SH-SY5Y (cell line): ENCODE data around the gene NAA60.

Experiments
- GATA2 ChIP-seq: IDR thresholded peaks from 2 replicates; pipeline ENCODE4 v1.6.1; 2011; ENCODE audit warnings: mild to moderate bottlenecking, low read depth, low read length
- GATA3 ChIP-seq: IDR thresholded peaks from 2 replicates; pipeline ENCODE4 v1.6.1; 2011; ENCODE audit warnings: low read depth, mild to moderate bottlenecking, low read length, moderate library complexity

DNA sequence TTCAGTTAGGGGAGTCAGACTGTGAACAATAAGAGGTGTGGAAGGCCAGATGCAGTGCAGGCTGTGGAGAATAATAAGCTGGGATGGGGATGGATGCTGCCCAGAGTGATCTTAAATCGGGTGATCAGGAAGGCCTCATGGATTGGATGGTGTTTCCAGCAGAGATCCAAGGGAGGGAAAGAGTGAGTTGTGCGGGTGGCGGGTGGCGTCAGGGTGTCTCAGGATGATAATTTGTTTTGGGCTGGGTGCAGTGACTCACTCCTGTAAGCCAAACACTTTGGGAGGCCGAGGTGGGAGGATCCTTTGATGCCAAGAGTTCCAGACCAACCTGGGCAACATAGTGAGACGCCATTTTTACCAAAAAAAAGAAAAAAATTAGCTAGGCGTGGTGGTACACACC is 65.3 kb downstream of the NAA60 start:
- no peak for TF ChIP-seq GATA2
- TF ChIP-seq GATA3, result no peak
